Measurements from ENCODE around the gene CREBBP.

- no peak for TF ChIP-seq ZNF274 (IDR thresholded peaks at IDR 0.05; ENCODE audit: borderline replicate concordance, low read depth, low read length)
- no peak for TF ChIP-seq TEAD4 (IDR thresholded peaks at IDR 0.05; ENCODE audit: low read length)
- no peak for TF ChIP-seq TEAD4 (CRISPR knock-in tag; IDR thresholded peaks at IDR 0.05; ENCODE audit: borderline replicate concordance)
- no peak for TF ChIP-seq RAD51 (IDR thresholded peaks at IDR 0.05; ENCODE audit: borderline replicate concordance, low read depth)
- no peak for TF ChIP-seq ZHX1 (conservative IDR thresholded peaks at IDR 0.05; ENCODE audit: low read length)
- no peak for TF ChIP-seq CBX2 (IDR thresholded peaks at IDR 0.05; ENCODE audit: insufficient read depth, low read length, poor library complexity, severe bottlenecking)
- TF ChIP-seq STAT6 (CRISPR knock-in tag; IDR thresholded peaks at IDR 0.05), result no peak
- TF ChIP-seq POLR2A (conservative IDR thresholded peaks at IDR 0.05), result no peak
- TF ChIP-seq CTCF (IDR thresholded peaks at IDR 0.05 in 2 of 3, conservative IDR thresholded peaks at IDR 0.05 in 1 of 3; ENCODE audit: insufficient read depth in 2 of 3, low read depth in 1 of 3, low read length in 3 of 3), result no peak
- TF ChIP-seq BMI1 (IDR thresholded peaks at IDR 0.05; ENCODE audit: low read length), result no peak
- no peak for TF ChIP-seq AFF4 (CRISPR knock-in tag; IDR thresholded peaks at IDR 0.05)
Measured at GRCh38 chr16:3861808-3862451, 18.6 kb downstream of the CREBBP start.

Data from K562 (cell line).